Panc1 (cell line): ENCODE results near the gene NMRAL1. TPM values are rescaled to one million over a fixed set of nuclear protein-coding genes. Genes with fewer than 3 reads are reported as not detected.
A peak's percentile ranks its signal among the peaks of the same experiment; 100 is the strongest.

Source experiments
- ATAC-seq: fragments of 200-7000 bp; cut with Tn5 transposase; 2 replicates; pipeline ENCODE4 v1.9.1; 2020; ENCODE audit warnings: mild to moderate bottlenecking, moderate library complexity
- BruUV-seq: library from RNA; stranded (reverse); fragments of 400-500 nt; replicated peaks from 2 replicates; lab custom pipeline; 2021; lab: Mats Ljungman, UMichigan
- CTCF ChIA-PET: fragments of 300-600 bp; sonication (Branson Sonifier 250); formaldehyde crosslinking; loops from one replicate; lab custom pipeline; 2022; ENCODE audit warnings: antibody characterized with exemption; lab: Charles Lee
- POLR2A ChIA-PET: fragments of 300-600 bp; sonication (Branson Sonifier 250); formaldehyde crosslinking; loops from one replicate; lab custom pipeline; 2022; ENCODE audit warnings: antibody characterized with exemption; lab: Charles Lee
- DNase-seq: peaks from one replicate; pipeline ENCODE4 v3.0.0-alpha.2; 2010; ENCODE audit warnings: low read depth, low spot score
- H3K27ac ChIP-seq: 2 replicates; pipeline ENCODE4 v1.5.1; 2011; ENCODE audit warnings: mild to moderate bottlenecking, low read length, inconsistent platforms
- H3K27me3 ChIP-seq: fragments of 200-500 bp; sonication (Bioruptor generic); 2 replicates; pipeline ENCODE4 v1.6.0; 2014; ENCODE audit warnings: low read length, inconsistent platforms; ENCODE audit not compliant: control insufficient read depth, insufficient read depth
- H3K36me3 ChIP-seq: fragments of 200-500 bp; sonication (Bioruptor generic); 2 replicates; pipeline ENCODE4 v1.5.1; 2014; ENCODE audit warnings: inconsistent platforms, mild to moderate bottlenecking, low read length, moderate library complexity; ENCODE audit not compliant: control insufficient read depth, insufficient read depth
- H3K4me1 ChIP-seq: 2 replicates; pipeline ENCODE4 v1.5.1; 2011; ENCODE audit warnings: inconsistent platforms, mild to moderate bottlenecking, low read length, moderate library complexity; ENCODE audit not compliant: control insufficient read depth, insufficient read depth
- H3K4me3 ChIP-seq, 2 experiments: 2 replicates each; pipeline ENCODE4 v1.5.1; 2011 to 2012; ENCODE audit warnings: low read depth in 2 of 2, low read length in 2 of 2, mild to moderate bottlenecking in 2 of 2, inconsistent platforms in 1 of 2, moderate library complexity in 1 of 2
- H3K9me3 ChIP-seq: fragments of 200-500 bp; sonication (Bioruptor generic); 2 replicates; pipeline ENCODE4 v1.5.1; 2014; ENCODE audit warnings: low read depth, mild to moderate bottlenecking, inconsistent platforms, low read length, moderate library complexity; ENCODE audit not compliant: control insufficient read depth, insufficient read depth
- CTCF ChIP-seq: fragments of 450-650 bp; IDR thresholded peaks from 2 replicates; pipeline ENCODE4 v1.5.1; 2017; ENCODE audit warnings: mild to moderate bottlenecking
- POLR2AphosphoS5 ChIP-seq: IDR thresholded peaks from 2 replicates; pipeline ENCODE4 v1.6.1; 2012; ENCODE audit warnings: mild to moderate bottlenecking, low read depth, low read length, moderate library complexity
- REST ChIP-seq, 2 experiments: IDR thresholded peaks; 2 replicates each; pipeline ENCODE4 v1.6.1; 2011 to 2012; ENCODE audit warnings: low read depth in 2 of 2, control low read depth in 1 of 2, low read length in 1 of 2, mild to moderate bottlenecking in 1 of 2, moderate library complexity in 1 of 2; ENCODE audit not compliant: insufficient read depth in 1 of 2
- SIN3A ChIP-seq: IDR thresholded peaks from 2 replicates; pipeline ENCODE4 v1.6.1; 2012; ENCODE audit warnings: low read depth, mild to moderate bottlenecking, low read length, moderate library complexity, borderline replicate concordance; ENCODE audit not compliant: insufficient read depth
- TCF7L2 ChIP-seq: IDR thresholded peaks from 2 replicates; pipeline ENCODE4 v1.6.1; 2011; ENCODE audit warnings: mild to moderate bottlenecking, low read depth, low read length, inconsistent platforms
- in situ Hi-C: cut with HindIII; loops from 2 replicates; pipeline ENCODE4 v1.10.0; 2016; ENCODE audit warnings: low sequenced_read_pairs, low pct_unique_long_range_greater_than_20kb
- intact Hi-C: fragments of 100-400 bp; cut with micrococcal nuclease; formaldehyde crosslinking; loops from one replicate; pipeline ENCODE4 v1.10.0; 2022; ENCODE audit not compliant: unreplicated experiment
- total RNA-seq: library from RNA; stranded (reverse); gene quantifications from one replicate; pipeline ENCODE4 v1.2.1, GENCODE V29; 2021; ENCODE audit not compliant: unreplicated experiment

The NMRAL1 gene
- total RNA-seq, 1 experiment from 2014 or later = 109 TPM

GRCh38 chr16:4426722-4427372, 47.6 kb downstream of the NMRAL1 start:
- no peaks in the 10 kb centered on the region for H3K9me3 ChIP-seq
- TF ChIP-seq SIN3A = no peak
- peaks cover 17% of the 10 kb centered on the region for H3K4me1 ChIP-seq
- H3K36me3 ChIP-seq = no peaks in the 10 kb centered on the region
- ATAC-seq = no peak
- POLR2A ChIA-PET = no interaction called here
- H3K27ac ChIP-seq = peak overlapping the region; percentile 92
- BruUV-seq = TSS peak; percentile 84
- in situ Hi-C loops = no loop called here
- intact Hi-C loops = no loop called here
- no peaks in the 10 kb centered on the region for H3K27me3 ChIP-seq
- CTCF ChIA-PET = no interaction called here
- peak overlapping the region; percentile 91 to 94 for H3K4me3 ChIP-seq
- no peak for DNase-seq

GRCh38 chr16:4426021-4426684, 48.3 kb downstream of the NMRAL1 start:
- DNase-seq = no peak
- CTCF ChIA-PET = no interaction called here
- peak overlapping the region; percentile 91 to 94 for H3K4me3 ChIP-seq
- H3K27me3 ChIP-seq = no peaks in the 10 kb centered on the region
- TF ChIP-seq TCF7L2 (no peak), SIN3A (no peak; the same call in 1 of the 2 replicates), CTCF (no peak), REST (IDR thresholded peaks at IDR 0.05; ENCODE audit: insufficient read depth in 1 of 2, low read depth in 2 of 2, low read length in 1 of 2) (no peak), POLR2AphosphoS5 (no peak)
- no peaks in the 10 kb centered on the region for H3K9me3 ChIP-seq
- in situ Hi-C loops = no loop called here
- no peaks in the 10 kb centered on the region for H3K36me3 ChIP-seq
- intact Hi-C loops = no loop called here
- H3K27ac ChIP-seq = peak overlapping the region; percentile 92
- peaks cover 17% of the 10 kb centered on the region for H3K4me1 ChIP-seq
- POLR2A ChIA-PET = no interaction called here
- BruUV-seq = no TSS peak
- peak; percentile 64 for ATAC-seq
